ENCODE measurements around the gene H2AZ2.

DNA sequence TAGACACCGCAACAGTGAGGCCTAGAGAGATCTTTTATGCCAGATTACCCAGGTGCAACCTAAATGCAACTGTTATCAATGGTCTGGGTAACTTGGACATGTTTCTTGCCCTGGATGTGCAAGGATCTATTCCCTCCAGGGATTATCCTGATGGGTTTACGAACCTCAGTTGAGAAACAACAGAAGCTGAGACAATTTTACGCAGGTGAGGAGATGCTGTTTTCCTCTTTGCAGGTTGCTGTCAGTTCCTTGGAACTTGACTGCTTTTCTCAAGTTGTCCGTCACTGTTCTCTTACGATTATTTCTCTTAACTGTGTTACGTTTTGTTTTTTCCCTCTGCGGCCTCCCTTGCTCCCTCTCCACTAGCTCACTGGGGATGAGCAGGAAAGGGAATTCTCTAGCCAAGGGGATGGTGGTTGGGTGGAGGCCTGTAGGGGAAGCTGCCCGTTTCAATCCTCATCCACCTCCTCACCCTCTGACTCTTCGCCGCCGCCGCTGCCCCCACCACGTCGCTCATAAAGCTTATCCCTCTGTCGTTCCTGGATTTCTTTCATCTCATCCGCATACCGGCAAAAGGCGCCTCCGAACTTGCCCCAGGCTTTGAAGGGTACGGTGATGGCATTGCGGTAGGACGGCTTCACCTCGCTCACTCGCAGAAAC, 36.2 kb upstream of the H2AZ2 start:
- TF ChIP-seq, protein P1, sequence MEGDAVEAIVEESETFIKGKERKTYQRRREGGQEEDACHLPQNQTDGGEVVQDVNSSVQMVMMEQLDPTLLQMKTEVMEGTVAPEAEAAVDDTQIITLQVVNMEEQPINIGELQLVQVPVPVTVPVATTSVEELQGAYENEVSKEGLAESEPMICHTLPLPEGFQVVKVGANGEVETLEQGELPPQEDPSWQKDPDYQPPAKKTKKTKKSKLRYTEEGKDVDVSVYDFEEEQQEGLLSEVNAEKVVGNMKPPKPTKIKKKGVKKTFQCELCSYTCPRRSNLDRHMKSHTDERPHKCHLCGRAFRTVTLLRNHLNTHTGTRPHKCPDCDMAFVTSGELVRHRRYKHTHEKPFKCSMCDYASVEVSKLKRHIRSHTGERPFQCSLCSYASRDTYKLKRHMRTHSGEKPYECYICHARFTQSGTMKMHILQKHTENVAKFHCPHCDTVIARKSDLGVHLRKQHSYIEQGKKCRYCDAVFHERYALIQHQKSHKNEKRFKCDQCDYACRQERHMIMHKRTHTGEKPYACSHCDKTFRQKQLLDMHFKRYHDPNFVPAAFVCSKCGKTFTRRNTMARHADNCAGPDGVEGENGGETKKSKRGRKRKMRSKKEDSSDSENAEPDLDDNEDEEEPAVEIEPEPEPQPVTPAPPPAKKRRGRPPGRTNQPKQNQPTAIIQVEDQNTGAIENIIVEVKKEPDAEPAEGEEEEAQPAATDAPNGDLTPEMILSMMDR (IDR thresholded peaks at IDR 0.05): no peak
- TF ChIP-seq POLR2A (IDR thresholded peaks at IDR 0.05): no peak

All from prostate gland (tissue), 2 donors.